Inflammatory macrophage treated with lipopolysaccharide for 4 hours (primary cell): ENCODE data around the gene RPH3AL.
"Not testable (repeated sequence)": the region's sequence is repeated elsewhere in the genome, so short reads cannot be mapped to it uniquely, and the experiment has no call there.

Source experiments
- DNase-seq: peaks from one replicate; pipeline ENCODE4 v3.0.0-alpha.2; 2020

Gene RPH3AL

DNA sequence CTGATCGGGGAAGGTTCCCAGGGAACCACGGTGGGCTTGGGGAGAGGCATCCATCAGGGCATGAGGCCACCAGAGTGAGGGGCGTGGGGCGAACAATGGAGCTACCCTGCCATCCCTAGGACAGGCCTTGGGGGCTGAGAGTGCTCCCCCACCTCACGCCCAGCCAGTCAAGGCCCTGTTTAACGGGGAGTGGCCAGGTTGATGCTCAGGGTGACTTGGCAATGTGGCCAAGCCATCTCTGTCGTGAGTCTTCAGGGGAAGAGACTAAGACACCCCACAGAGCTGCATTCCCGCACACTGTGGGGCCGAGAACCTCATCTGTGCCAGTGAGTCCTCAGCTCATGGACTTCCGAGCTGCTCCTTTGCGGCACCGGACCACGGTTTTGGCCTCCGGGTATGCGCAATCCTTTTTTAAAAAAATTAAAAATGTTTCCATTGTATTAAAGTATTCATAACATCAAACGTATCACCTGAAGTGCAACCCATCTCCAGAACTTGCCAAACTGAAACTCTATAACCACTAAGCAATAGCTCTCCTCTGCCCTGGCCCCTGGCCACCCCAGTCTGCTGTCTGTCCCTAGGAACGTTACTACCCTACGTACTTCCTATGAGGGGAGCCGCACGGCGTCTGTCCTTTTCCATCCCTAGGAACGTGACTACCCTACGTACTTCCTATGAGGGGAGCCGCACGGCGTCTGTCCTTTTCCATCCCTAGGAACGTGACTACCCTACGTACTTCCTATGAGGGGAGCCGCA lies 99.3 kb downstream of the RPH3AL start:
- no peak for DNase-seq

DNA sequence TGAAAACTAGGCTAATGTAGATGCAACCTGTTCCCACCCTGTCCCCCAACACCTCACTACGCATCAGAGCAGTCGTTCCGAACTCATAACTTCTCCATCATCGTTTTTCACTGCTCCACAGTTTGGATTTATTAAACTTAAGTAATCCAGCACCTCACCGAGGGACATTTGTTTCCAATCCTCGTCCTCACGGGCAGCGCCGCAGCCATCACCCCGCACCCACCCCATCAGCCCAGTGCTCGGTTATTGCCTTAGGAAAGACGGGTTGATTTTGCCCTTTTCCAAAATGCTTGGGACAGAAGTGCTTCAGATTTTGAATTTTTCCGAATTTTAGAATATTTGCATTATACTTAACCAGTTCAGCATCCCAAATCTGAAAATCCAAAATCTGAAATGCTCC lies 100.2 kb downstream of the RPH3AL start:
- no peak for DNase-seq

DNA sequence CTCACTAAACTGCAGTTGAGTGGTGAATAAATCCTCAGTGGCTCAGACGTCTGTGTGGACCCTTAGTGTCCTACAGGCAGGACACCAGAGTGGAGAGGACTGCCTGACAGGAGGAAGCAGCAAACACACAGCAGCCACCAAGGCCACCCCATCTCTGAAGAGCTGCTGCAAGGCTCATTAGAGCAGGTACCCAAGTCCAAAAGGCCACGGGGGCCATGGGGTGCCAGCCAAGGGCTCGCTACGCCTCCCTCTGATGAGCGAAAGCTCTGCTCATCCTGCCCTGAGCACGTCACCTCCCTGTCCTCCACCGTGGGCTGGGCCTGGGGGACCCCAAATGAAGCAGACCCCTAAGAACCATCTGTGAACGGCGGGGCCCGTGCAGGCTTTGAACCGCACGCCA lies 101.1 kb downstream of the RPH3AL start:
- DNase-seq, result no peak

DNA sequence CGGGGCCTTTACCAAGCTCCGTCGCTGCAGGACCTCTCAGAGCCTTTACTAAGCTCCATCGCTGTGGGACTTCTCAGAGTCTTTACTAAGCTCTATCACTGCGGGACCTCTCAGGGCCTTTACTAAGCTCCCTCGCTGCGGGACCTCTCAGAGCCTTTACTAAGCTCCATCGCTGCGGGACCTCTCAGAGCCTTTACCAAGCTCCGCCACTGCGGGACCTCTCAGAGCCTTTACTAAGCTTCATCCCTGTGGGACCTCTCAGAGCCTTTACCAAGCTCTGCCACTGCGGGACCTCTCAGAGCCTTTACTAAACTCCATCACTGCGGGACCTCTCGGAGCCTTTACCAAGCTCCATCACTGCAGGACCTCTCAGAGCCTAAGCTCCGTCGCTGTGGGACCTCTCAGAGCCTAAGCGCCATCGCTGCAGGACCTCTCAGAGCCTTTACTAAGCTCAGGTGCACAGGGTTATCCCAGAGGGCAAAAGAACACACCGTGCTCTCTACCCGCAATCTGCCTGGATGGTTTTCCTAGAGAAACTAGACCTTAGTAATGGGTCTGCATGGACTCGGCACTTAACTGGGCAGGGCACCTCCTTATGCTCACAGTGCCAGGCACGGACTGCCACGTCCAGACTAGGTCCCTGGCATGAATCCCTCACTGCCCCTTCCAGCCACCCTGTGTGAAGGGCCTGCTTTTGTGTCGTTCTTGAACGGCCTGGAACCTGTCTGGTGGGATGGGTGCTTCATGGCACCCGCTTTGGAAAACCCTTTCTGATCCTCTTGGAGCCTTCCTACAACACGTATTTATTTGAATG lies 101.9 kb downstream of the RPH3AL start:
- no peak for DNase-seq

DNA sequence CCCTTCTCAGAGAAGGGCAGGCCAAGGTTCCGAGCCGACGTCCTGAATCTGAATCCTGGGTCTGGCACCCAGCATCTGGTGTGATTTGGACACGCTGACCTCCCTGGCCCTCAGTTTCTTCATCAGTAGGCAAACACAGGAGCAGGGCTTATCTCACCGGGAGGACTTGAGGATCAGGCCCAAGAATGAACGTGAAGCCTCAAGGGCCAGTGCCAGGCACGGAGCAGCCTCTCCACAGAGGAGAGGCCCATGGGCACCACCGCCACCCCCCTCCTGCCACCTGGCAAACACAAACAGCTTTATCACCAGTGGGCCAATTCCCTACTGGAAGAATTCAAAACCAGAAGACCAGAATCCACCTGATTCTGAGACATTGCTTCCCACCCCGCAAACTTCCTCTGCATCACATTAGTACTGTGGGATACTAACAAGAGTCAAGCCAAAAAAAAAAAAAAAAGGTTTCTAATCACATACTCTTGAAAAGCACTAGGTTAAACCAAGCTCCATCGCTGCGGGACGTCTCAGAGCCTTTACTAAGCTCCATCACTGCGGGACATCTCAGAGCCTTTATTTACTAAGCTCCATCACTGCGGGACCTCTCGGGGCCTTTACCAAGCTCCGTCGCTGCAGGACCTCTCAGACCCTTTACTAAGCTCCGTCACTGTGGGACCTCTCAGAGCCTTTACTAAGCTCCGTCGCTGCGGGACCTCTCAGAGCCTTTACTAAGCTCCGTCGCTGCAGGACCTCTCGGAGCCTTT lies 103.2 kb downstream of the RPH3AL start:
- DNase-seq, result no peak

DNA sequence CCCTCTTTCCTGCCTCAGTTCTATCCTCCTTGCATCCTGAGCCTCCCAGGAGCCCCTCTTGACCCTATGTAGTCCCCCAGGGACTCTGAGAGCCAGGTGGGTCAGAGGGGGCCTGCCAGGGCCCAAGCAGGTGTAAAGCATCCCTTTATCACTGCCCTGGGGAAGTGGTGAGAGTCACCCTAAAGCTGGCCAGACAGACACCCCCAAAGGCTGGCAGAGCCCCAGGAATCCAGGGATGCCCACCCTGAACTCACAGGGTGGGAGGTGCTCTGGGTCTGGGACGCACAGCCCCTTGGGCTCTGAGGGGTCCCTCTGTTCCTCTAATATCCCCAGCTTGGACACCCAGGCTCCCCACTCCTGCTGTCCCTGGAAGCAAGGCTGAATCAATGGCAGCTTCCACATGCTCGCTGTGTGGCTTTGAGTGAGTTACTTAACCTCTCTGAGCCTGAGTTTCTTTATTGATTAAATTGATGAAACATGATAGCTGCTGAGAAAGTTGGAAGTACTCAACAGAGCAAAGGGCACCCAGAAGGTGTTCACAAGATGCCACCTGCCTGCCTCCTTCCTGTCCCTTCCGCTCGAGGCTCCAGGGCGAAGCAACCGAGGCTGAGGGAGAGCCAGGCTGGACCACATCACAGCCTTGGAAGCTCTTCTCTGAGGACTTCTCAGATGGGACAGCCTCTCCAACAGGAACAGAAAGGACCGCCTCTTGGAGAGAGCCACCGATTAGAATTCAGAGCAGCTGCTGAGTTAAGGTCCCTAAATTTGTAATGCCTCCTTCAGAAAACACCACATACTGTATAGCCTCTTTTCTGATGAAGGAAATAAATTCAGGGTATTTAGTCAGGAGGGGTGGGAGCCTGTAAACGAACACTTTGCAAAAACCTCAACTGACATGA lies 104.0 kb downstream of the RPH3AL start:
- no peak for DNase-seq

DNA sequence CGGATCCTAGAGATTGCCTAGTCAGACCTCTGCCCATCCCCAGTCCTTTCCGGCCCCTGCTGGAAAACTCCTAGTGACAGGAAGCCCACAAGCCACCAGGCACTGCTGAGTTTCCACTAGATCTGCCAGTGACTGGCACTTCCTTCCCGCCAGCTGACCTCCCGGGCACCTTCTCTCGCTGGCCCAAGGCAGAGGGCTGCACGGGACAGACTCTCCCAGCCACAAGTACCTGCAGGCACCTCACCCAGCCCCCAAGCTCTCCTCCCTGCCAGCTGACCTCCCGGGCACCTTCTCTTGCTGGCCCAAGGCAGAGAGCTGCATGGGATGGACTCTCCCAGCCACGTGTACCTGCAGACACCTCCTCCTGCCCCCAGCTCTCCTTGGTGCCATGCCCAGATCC lies 104.8 kb downstream of the RPH3AL start:
- DNase-seq, result no peak

DNA sequence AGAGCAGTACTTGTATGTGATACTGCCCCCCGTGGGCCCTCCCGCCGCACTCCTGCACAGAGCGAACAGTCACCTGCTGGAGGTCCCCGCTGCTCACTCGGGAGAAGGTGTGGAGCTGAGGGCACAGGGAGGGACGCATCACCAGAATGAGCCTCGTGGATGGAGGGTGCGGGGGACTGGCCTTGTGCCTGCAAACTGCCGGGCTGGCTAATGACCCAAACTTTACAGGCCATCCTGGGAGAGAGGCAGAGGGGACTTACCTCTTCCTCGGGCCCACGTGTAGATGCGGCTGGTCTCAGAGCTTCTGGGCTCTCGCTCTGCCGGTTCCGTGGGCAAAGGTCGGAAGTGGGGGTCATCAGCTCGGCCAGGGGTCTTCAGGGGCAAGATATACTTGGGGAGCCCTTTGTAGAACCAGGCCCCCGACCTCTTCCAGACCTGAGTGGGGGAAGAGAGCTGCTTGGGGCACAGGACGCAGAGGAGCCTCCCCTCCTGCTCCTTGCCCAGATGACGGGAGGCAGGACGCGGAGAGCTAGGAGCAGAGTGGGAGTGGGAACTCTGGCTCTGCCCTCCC lies 105.7 kb downstream of the RPH3AL start:
- no peak for DNase-seq

DNA sequence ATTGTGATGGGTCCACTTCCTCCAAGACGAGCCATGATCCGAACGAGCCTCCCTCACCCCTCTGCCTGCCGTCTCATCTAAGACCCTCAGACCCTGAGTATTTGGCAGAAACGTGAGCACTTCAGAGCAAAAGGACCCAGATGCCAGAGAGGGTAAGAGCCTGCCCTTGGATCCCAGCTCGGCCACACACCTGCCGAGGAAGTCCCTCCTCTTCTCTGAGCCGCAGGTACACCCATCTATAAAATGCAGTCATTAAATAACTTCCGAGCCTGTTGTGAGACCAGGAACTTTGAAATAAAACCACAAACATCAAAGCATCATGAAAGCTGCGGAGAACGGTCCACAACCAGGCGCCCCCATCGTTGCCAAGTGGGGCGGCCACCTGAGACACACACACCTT lies 106.4 kb downstream of the RPH3AL start:
- no peak for DNase-seq

DNA sequence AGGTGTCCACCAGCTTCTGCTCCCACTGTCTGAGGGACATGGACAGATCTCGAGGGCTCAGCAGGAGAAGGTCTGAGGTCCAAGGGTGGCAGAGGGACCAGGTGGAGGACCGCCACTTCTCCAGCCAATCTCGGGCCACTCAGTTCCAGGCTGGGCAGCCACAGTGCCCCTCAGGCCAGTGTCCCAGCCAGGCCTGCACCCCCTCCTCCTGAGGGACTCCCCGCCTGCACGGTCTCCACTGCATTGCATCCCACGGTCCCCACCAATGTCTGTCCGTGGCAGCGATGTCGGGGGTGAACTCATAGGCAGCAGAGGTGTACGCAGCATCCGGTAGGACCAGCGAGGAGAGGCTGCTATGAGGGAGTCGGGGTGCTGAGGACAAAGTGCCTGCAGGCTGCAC lies 107.0 kb downstream of the RPH3AL start:
- DNase-seq, result no peak

DNA sequence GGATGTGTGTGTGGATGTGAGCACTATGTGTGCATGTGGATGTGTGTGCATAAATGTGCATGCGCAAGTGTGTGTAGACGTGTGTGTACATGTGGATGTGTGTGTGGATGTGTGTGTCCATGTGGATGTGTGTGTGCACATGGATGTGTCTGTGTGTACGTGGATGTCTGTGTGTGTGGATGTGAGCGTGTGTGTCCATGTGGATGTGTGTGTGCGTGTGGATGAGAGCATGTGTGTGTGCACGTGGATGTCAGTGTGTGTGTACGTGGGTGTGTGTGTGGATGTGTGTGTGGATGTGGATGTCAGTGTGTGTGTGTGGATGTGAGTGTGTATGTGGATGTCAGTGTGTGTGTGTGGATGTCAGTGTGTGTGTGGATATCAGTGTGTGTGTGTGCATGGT lies 107.6 kb downstream of the RPH3AL start:
- DNase-seq, result no peak

DNA sequence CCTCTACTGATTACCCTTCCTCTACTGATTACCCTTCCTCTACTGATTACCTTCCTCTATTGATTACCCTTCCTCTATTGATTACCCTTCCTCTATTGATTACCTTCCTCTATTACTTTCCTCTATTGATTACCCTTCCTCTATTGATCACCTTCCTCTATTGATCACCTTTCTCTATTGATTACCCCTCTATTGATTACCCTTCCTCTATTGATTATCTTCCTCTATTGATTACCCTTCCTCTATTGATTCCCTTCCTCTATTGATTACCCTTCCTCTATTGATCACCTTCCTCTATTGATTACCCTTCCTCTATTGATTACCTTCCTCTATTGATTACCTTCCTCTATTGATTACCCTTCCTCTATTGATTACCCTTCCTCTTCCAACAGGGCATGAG lies 108.7 kb downstream of the RPH3AL start:
- not testable (repeated sequence) for DNase-seq

DNA sequence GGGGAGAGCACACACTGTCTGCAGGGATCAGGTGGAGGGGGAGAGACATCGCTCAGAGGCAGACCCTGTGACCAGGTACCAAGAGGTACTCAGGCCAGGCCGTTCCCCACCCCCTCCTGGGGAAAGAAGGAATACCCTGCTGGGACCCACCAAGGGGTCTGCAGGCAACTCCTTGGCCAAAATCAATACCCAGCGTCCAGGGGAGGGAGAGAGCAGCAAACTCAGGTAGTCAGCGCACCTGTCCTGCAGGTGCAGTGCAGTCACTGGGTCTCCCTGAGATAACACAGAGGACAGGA lies 113.7 kb downstream of the RPH3AL start:
- no peak for DNase-seq

DNA sequence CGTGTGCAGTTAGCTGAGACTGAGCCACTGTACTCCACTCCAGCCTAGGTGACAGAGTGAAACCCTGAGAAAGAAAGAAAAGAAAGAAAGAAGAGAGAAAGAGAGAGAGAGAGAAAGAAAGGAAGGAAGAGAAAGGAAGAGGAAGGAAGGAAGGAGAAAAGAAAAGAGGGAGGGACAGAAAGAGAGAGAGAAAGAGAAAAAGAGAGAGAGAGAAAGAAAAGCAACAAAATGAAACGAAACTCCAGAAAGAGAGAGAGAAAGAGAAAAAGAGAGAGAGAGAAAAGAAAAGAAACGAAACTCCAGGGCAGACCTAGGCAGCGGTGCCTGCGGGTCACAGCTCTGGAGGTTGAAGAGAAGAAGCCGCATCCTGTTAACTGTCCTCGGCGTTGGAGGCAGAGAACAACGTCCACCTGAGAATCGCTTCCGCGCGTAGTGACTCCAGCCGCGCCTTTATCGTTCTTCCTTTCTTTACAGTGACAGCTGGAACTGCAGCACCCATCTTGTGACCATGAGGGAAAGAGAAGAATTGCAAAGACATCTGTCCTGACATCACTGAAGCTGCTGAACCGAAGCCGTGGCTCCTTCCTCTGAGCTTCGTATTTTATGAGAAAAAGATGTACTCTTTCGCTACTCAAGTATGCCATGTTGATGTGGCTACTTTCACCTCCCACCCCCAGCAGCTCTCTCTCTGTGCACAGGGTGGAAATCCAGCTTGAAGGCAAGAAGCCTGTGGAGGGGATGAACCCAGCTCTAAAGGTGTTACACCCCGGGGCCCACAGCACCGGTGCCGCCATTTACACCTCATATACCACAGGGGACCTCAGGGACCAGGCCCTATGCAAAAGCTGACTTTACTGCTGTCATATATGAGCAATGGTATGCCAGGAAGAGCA lies 114.3 kb downstream of the RPH3AL start:
- no peak for DNase-seq

DNA sequence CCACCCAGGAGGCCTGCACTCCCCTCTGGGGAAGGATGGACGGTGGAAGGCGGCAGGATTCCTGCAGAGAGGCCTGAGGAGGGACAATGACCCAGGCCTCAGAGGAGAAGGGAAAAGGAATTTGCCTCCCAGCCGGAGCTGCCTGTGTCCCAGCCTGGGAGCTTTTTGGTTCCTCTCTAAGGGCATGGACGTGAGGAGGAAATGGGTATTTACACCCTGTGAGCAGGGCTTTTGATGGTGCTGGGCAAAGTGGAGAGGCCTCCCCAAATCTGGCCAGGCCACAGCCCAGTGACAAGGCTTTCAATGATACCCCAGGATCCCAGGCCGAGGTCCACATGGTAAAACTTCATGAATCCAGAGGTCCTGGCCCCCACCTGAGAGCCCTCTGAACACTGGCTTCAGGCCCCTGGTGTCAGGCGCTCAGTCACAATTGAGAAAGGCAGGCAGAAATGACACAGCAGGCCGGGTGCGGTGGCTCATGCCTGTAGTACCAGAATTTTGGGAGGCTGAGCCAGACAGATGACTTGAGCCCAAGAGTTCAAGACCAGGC lies 115.1 kb downstream of the RPH3AL start:
- no peak for DNase-seq

DNA sequence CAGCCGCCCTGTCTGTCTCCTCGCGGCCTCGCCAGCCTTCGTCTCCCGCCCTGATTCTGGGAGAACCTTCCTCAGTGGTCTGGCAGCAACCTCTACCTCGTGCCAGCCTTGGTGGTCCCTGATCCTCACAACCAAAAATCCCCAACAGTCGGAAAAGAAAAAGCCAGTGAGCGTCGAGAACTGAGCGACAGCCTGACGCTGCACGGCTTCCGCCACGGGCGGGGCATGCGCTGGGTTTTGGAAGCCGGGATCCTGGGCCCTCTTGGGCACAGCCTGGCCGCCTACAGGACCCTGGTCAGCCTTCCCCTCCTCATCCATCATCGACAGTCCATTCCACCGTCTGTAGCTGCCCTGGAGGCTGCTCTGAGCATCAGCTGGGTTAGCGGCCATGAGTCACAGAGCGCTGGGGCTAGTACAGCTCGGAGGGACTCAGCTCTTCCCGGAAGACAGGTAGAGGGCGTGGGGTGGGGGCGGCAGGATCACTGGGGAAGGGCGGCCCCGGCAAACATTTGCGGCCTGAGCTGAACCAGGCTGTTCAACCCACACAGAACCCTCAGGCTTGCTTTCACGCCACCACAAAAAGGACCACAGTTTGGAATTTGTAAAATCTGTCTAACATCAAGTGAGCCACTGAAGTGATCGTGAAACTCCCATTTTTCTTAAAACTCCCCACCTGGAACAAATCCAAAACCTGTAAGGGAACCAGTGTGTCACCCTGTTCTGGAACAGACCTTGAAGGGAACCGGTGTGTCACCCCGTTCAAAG lies 115.8 kb downstream of the RPH3AL start:
- no peak for DNase-seq

DNA sequence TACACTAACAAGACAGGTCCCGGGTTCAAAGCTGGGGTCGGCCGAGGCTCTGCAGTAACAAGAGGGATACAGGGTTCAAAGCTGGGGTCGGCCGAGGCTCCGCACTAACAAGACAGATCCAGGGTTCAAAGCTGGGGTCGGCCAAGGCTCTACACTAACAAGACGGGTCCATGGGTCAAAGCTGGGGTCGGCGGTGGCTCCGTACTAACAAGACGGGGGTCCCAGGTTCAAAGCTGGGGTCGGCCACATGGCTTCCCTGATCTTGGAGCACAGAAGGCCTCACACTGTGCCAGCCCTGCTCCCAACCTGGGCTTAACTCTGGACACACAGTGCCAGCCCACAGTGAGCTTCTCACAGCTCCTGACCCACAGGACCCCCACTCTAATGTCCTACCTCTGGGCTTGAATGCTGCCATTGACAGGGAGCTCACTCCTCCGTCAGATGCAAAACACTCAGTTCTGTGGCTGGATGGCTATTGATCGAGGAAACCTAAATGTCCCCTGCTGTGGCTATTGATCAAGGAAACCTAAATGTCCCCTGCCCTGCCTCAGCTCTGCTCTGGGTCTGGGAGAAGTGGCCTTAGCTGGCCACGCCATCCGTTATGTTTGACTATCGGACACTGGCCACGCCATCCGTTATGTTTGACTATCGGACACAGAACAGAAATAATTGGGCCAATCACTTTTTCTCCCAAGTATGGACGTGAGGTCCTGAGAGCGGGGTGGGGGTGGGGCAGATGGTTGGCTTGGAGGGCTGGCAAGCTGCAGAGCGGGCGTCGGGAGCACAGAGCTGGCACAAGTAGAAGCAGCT lies 116.6 kb downstream of the RPH3AL start:
- DNase-seq, result no peak

DNA sequence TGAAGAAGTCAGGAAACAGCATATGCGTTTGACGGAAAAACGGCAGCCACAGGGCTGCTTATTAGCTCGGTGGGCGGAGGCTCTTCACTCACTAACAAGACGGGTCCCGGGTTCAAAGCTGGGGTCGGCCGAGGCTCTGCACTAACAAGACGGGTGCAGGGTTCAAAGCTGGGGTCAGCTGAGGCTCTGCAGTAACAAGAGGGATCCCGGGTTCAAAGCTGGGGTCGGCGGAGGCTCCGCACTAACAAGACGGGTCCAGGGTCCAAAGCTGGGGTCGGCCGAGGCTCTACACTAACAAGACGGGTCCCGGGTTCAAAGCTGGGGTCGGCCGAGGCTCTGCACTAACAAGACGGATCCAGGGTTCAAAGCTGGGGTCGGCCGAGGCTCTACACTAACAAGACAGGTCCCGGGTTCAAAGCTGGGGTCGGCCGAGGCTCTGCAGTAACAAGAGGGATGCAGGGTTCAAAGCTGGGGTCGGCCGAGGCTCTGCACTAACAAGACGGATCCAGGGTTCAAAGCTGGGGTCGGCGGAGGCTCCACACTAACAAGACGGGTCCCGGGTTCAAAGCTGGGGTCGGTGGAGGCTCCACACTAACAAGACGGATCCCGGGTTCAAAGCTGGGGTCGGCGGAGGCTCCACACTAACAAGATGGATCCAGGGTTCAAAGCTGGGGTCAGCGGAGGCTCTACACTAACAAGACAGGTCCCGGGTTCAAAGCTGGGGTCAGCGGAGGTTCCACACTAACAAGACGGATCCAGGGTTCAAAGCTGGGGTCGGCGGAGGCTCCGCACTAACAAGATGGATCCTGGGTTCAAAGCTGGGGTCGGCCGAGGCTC lies 117.4 kb downstream of the RPH3AL start:
- not testable (repeated sequence) for DNase-seq
